ENCODE results near the gene ENOX1.

ENOX1 gene

DNA sequence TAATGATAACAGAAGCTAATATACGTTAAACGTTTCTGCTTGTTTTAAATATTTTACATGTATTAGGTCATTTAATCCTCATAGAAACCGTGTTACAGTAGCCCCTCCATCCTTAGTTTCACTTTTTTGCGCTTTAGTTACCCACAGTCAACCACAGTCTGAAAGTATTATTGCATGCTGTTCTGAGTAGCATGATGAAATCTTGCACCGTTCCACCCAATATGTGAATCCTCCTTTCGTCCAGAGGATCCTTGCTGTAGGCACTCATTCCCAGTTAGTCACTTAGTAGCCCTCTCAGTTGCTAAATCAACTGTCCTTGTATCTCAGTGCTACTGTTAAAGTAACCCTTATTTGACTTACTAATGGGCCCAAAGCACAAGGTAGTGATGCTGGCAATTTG, 257.8 kb downstream of the ENOX1 start:
- no peak overlapping the region for H3K4me3 ChIP-seq (ENCODE audit: low read length)
- no peak for DNase-seq (ENCODE audit: low read depth)
- TF ChIP-seq, protein P1, sequence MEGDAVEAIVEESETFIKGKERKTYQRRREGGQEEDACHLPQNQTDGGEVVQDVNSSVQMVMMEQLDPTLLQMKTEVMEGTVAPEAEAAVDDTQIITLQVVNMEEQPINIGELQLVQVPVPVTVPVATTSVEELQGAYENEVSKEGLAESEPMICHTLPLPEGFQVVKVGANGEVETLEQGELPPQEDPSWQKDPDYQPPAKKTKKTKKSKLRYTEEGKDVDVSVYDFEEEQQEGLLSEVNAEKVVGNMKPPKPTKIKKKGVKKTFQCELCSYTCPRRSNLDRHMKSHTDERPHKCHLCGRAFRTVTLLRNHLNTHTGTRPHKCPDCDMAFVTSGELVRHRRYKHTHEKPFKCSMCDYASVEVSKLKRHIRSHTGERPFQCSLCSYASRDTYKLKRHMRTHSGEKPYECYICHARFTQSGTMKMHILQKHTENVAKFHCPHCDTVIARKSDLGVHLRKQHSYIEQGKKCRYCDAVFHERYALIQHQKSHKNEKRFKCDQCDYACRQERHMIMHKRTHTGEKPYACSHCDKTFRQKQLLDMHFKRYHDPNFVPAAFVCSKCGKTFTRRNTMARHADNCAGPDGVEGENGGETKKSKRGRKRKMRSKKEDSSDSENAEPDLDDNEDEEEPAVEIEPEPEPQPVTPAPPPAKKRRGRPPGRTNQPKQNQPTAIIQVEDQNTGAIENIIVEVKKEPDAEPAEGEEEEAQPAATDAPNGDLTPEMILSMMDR (conservative IDR thresholded peaks at IDR 0.05; ENCODE audit: low read depth, low read length), result no peak

DNA sequence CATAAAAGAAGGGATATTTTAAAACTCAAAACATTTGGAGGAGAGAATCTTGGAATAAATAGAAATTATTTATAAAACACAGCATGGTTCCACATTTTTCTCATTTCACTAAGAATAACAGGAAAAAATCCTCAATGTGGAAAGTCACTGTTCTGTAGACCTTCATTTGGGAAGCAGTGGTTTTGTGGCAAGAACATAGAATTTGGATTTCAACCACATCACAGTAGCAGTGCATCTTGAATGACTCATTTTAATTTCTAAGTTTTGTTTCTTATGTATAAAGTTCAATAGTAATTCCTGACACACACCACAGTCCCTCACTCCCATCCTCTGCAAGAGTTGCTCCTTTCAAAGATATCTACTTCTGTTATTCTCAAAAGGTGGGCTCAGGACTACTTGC, 264.0 kb downstream of the ENOX1 start:
- TF ChIP-seq, protein P1 (conservative IDR thresholded peaks at IDR 0.05; ENCODE audit: low read depth, low read length), result no peak
- DNase-seq (ENCODE audit: low read depth), result no peak
- no peak overlapping the region for H3K4me3 ChIP-seq (ENCODE audit: low read length)

DNA sequence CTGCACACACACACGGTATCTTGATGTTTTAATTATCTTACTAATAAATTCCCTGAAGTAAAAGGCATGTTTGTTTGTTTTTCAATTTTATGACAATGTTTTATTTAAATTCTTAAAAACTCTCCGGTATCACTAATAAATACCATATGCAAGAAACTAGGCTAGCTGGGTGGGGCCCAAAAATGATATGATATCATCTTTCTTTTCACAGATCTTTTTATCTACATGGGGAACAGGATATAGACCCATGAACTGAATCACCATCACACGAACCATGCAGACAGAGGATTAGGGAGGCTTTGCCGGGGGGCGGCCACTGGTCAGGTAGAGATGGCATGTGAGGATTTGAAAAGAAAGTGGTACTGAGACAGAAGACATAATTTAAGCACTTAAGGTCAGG, 266.4 kb downstream of the ENOX1 start:
- no peak overlapping the region for H3K4me3 ChIP-seq (ENCODE audit: low read length)
- TF ChIP-seq, protein P1 (conservative IDR thresholded peaks at IDR 0.05; ENCODE audit: low read depth, low read length), result no peak
- no peak for DNase-seq (ENCODE audit: low read depth)

DNA sequence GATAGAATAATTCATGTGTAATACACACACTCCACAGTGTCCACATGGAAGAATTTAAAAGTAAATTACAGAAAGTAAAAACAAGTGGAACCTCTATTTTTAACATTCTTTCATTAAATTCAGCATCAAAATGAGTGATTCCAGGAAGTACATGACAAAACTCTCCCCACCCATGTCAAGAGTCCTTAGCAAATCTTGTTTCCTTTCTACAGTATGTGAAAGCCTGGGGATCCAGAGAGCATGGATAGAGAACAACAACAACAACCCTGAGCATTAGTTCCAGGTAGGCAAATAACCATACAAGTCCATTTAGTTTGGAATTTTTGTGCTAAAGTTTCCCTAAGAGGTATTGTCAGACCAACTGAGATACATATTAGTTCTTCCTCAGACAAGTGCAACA, 267.9 kb downstream of the ENOX1 start:
- no peak overlapping the region for H3K4me3 ChIP-seq (ENCODE audit: low read length)
- no peak for DNase-seq (ENCODE audit: low read depth)
- TF ChIP-seq, protein P1 (conservative IDR thresholded peaks at IDR 0.05; ENCODE audit: low read depth, low read length), result no peak

DNA sequence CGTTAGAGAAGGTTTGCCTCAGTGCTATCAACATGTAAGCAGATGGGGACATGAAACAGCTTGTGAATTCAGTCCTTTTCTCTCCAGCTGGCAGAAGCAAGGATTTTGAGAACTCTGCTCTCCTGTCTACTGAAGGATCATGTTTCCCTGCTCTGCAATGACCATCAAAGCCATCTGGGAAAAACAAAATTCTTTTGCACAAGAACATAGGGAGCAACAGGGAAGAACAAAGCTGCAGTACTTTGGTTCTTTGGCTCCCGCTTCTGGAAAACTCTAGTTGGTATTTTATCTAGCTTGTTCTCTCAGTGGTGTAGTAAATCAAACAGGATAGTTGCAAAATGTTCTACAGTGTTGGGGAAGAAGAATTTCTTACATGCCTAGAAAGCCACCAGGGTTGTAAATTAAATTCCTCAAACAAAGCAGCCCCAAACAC, 270.4 kb downstream of the ENOX1 start:
- TF ChIP-seq, protein P1 (conservative IDR thresholded peaks at IDR 0.05; ENCODE audit: low read depth, low read length), result no peak
- no peak overlapping the region for H3K4me3 ChIP-seq (ENCODE audit: low read length)
- DNase-seq (ENCODE audit: low read depth), result no peak

DNA sequence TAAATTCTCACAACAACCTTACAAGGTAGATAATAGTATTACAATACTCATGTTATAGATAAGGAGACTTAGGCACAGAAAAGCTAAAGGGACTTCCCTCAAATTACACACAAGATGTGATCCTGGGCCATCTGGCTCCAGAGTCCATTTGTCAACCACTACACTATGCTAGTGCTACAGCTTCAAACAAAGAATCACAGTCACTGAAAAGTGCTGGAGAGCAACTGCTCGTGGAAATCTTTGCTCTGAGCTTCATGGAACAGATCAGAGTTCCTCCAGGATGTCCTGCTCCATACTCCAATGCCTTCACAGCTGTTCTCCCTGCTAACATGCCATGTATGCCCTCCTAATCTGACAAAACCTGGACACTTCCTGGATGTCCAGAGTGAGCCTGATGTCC, 271.2 kb downstream of the ENOX1 start:
- DNase-seq (ENCODE audit: low read depth), result no peak
- TF ChIP-seq, protein P1 (conservative IDR thresholded peaks at IDR 0.05; ENCODE audit: low read depth, low read length), result no peak
- no peak overlapping the region for H3K4me3 ChIP-seq (ENCODE audit: low read length)

DNA sequence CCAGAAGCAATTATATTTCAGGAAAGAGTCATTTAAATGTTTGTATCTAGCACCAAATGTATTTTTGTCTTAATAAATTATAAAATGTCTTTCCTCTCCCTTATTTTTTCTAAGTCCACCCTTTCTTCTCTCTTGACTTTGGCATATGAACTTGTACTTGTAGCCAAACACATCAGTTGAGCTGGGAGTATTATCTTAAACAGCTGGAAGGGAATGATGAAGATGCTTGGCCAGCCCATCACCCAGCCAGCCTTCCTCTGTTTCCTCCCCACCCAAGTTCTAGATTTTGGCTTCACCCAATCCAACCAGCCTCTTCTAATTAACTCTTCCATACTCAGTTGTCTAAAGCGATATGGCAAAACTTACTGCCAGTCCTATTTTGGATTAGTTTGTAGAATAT, 272.5 kb downstream of the ENOX1 start:
- no peak for DNase-seq (ENCODE audit: low read depth)
- no peak overlapping the region for H3K4me3 ChIP-seq (ENCODE audit: low read length)
- TF ChIP-seq, protein P1 (conservative IDR thresholded peaks at IDR 0.05; ENCODE audit: low read depth, low read length), result no peak
